Neural cell (in vitro differentiated cells): Measurements from ENCODE around the gene RBM34.

Experiments
- CTCF ChIP-seq: fragments of 450-650 bp; IDR thresholded peaks from 2 replicates; pipeline ENCODE4 v1.5.1; 2014; ENCODE audit warnings: antibody characterized with exemption, mild to moderate bottlenecking, moderate library complexity; ENCODE audit not compliant: poor library complexity, severe bottlenecking
- EP300 ChIP-seq: fragments of 450-650 bp; conservative IDR thresholded peaks from 2 replicates; pipeline ENCODE4 v1.6.1; 2014; ENCODE audit warnings: antibody characterized with exemption, mild to moderate bottlenecking, moderate library complexity; ENCODE audit not compliant: poor library complexity, severe bottlenecking
- EZH2 ChIP-seq: fragments of 200-600, 300-800 bp; shearing (Covaris generic), sonication (generic); IDR thresholded peaks from 2 replicates; pipeline ENCODE4 v1.6.1; 2014; ENCODE audit warnings: antibody characterized with exemption, low read length, borderline replicate concordance, mild to moderate bottlenecking; ENCODE audit not compliant: insufficient read depth, poor library complexity, severe bottlenecking
- MXI1 ChIP-seq: fragments of 450-650 bp; conservative IDR thresholded peaks from 2 replicates; pipeline ENCODE4 v1.6.1; 2014; ENCODE audit warnings: antibody characterized with exemption, mild to moderate bottlenecking; ENCODE audit not compliant: poor library complexity, severe bottlenecking
- POLR2AphosphoS5 ChIP-seq: IDR thresholded peaks from 2 replicates; pipeline ENCODE4 v1.6.1; 2012
- RAD21 ChIP-seq: fragments of 450-650 bp; conservative IDR thresholded peaks from 2 replicates; pipeline ENCODE4 v1.6.1; 2014; ENCODE audit warnings: antibody characterized with exemption, mild to moderate bottlenecking, moderate library complexity
- REST ChIP-seq: IDR thresholded peaks from 2 replicates; pipeline ENCODE4 v1.6.1; 2012; ENCODE audit warnings: borderline replicate concordance
- SMC3 ChIP-seq: fragments of 450-650 bp; conservative IDR thresholded peaks from 2 replicates; pipeline ENCODE4 v1.6.1; 2014; ENCODE audit warnings: antibody characterized with exemption, mild to moderate bottlenecking, moderate library complexity; ENCODE audit not compliant: poor library complexity
- TAF1 ChIP-seq: IDR thresholded peaks from 2 replicates; pipeline ENCODE4 v1.6.1; 2012; ENCODE audit warnings: low read depth

GRCh38 chr1:235152235-235152634 lies 8.8 kb downstream of the RBM34 start:
- TF ChIP-seq EZH2 (no peak), CTCF (no peak), TAF1 (no peak), EP300 (no peak), SMC3 (no peak), MXI1 (no peak), RAD21 (no peak), REST (no peak), POLR2AphosphoS5 (no peak)
